Right renal pelvis (tissue), 4 donors: ENCODE measurements around the gene MAP2. TPM values are rescaled to one million over a fixed set of nuclear protein-coding genes. Genes with fewer than 3 reads are reported as not detected.

Experiments
- DNase-seq, 4 donors: peaks; one replicate each; pipeline ENCODE4 v3.0.0-alpha.2; 2013; ENCODE audit warnings: low read depth in 4 of 4, low spot score in 3 of 4, missing footprints in 1 of 4
- polyA plus RNA-seq, 4 donors: library from polyadenylated mRNA; unstranded; fragments of 120-200 nt; gene quantifications; one replicate each; pipeline ENCODE4 v1.2.1, GENCODE V29; 2013; ENCODE audit not compliant: insufficient read length in 4 of 4

Gene MAP2
- polyA plus RNA-seq, 4 donors = 28.8 to 34.6 (median 32.1) TPM

DNA sequence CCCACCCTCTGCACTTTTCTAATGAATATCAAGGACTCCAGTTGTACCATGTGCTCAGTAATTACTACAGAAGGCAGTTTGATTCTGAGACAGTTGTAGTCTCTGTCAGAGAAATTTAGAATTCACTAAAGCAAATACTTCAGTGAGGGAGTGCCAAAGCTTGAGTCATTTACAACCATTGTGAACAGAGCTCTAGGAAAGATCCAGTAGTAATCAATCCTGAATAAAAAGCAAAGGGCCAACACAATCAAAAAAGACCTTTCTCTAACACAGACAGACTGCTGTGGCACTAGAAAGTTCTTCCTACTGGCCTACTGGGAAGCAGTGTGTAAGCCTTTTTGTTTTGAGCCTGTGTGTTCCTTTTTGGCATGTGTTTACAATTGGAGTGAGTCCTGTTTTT, 212.2 kb downstream of the MAP2 start:
- no peak for DNase-seq

DNA sequence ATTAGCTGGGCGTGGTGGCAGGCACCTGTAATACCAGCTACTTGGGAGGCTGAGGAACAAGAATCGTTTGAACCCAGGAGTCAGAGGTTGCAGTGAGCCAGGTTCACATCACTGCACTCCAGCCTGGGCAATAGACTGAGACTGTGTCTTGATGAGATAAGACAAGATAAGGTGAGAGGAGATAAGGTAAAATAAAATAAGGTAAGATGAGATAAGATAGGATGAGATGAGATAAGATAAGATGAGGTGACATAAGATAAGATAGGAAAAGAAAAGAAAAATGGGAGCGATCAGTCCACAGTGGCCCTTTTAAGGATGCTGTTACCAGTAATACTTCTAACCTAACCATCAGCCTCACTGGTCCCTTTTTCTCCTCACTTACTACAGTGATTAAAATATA, 213.4 kb downstream of the MAP2 start:
- no peak for DNase-seq

DNA sequence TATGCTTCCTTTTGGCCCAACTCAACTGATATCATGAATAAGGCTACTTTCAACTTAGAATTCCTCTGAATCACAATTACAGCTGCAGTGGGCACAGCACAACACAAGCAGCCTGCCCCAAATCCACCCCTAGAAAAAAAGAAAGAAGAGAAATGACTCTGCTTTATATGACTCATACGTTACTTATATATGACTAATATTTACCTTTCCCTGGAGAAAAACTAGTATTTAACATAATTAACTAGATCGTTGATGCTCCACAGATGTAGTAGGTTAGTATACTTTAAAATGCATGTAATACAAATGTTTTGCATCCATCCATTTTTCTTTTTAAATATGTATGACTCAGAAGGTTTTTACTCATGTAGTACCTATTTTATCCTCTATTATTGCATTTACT, 214.5 kb downstream of the MAP2 start:
- no peak for DNase-seq

DNA sequence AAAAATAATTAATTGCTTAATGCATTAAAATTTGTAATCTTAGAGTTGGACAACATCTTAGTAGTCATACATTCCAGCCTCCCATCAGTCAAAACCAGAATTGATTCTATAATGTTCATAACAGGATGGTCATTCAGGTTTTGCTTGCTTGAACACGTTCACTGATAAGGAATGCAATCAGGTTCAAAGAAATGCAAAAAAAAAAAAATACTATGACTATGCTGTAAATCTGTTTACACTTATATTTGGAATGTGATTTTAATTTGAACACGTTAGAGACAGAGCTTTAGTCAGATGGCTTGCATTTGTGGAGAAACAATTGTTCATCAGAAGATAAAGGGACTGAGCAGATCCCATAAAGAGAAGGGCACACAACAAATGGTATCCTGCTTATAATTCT, 216.5 kb downstream of the MAP2 start:
- DNase-seq = no peak

DNA sequence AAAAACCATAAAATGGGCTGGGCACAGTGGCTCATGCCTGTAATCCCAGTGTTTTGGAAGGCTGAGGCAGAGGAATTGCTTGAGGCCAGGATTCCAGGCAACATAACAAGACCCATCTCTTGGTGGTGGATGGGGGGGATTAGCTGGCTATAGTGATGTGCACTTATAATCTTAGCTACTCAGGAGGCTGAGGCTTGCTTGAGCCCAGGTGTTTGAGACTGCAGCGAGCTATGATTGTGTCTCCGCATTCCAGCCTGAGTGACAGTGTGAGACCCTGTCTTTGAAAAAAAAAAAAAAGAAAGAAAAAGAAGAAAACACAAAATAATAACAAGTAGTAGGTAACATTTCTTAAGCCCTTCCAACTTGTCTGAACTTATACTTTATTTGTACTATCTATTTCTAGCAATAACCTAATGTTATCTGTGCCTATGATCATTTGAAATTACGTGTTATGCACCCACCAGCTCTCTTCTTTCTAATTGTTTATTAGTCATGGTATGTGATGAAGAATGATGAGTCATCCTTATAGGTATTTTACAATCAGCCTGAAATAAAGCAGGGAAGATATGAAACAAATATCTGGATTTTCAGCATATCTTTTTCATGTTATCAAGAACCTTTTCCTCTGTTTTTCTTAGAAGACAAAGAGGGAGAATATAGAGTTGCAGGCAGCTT, 218.4 kb downstream of the MAP2 start:
- DNase-seq = no peak

DNA sequence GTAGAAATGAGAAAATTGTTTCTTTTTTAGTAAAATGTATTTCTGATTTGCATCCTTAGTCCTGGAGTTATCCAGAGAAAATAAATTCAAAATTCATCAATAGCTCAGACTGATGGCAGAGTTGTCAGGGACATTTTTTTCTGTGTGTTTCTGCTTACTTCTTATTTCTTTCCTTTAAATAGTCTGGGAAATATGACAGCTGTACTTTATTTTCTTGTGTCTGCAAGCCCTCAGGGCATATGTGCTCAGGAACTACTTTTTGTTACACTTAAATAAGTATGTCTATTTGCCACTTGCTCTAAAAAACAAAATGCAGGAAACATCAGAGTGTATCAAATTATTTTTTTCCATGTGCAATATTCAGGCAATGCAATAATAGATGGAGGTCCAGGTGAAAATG, 221.0 kb downstream of the MAP2 start:
- no peak for DNase-seq

DNA sequence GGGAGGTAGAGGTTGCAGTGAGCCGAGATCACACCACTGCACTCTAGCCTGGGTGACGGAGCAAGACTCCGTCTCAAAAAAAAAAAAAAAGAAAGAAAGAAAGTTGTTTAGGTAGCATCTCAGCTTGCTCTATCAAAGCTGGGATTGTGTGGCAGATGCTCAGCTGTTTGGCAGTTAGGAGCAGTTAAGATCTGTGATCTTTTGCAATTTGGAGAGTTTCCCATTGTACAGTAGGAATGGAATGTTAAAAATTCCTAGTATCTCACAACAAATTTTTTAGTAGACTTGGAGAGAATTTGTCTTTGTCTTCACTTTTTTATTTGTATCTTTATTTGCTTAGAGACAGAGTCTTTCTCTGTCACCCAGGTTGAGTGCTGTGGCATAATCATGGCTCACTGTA, 224.9 kb downstream of the MAP2 start:
- DNase-seq = no peak

DNA sequence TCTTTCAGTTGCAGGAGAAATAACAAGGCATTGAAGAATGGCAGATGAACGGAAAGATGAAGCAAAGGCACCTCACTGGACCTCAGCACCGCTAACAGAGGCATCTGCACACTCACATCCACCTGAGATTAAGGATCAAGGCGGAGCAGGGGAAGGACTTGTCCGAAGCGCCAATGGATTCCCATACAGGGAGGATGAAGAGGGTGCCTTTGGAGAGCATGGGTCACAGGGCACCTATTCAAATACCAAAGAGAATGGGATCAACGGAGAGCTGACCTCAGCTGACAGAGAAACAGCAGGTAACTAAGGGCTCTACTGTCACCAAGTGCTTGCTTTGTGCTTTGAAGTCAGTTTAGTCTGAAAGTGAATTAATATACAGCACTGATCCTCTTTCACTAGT, 229.3 kb downstream of the MAP2 start:
- DNase-seq = no peak

DNA sequence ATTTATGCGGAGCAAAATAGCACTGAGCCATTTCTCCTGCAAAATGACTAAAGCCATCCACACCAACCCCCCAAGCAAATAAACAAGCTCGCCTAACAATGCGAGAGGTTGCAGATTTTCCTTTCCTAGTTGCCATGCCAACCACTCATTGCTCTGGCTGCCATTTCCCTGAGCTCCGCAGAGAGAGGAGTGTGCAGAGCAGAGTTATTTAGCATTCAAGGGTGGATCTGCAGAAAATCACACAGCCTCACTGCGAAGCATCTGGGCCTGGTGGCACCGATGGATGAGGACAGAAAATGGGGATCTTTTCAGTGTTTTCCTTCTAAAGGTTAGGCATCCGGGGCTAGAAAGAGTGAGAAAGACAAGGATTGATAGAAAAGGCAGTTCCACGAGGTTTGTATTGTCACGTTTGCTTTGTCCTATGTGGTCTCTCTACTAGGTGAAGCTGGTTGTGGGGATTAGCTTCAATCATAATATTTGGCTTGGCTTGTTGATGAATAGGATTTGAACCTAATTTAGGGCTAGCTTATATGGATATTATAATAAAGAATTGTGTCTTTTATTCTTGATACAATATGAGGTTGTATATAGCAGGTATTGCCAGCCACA, 237.5 kb downstream of the MAP2 start:
- no peak for DNase-seq

DNA sequence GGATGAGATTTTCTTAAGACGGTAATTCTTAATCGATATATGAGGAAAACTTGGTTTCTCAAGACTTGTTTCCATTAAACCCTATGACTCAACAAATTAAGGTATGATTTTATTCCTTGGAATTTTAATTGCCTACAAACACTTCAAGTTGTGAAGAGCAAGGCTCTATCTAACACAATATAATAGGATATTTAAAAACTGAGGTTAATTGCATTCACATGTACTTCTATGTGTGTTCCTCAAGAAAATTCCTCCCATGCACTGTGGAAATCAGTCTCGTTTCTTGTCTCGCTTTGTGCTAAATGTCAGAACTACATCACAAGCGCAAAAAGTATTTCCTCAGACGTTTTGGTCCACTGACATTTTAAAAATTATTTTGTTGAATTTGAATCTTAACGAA, 238.2 kb downstream of the MAP2 start:
- no peak for DNase-seq

DNA sequence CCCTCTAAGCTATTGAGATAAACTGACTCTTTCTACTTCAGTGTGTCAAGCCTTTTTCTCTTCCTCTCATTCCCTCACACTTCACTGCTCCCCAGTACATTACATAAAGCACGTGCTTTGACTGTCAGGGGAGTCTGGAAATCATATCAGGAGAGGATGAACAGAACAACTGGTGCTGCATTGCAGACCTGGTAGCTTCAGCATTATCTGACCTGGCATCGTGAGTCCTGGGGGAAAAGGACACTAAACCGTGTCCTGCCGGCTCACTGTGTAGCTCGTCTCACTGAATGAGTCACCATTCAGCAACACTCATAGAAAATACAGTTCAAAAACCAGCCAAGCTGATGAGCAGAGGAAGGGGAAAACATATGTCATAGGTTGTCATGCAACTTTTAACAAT, 239.3 kb downstream of the MAP2 start:
- DNase-seq = no peak

DNA sequence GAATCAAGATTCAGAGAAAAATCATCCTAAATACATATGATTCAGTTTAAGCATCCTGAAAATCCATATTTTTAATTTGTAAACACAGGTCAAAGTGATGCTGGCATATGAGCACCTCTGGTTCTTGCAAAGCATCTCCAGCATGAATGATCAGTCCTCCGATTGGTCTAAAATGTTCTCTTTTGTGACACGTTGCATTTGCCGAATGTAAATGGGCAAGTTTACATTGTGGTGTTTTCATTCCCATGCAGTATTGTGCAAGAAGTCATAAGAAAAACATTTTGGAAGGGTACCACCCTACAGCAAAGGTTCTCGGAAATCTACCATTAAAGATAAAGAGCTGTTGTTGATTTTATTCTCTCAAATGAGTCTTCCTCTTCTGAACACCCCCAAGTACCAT, 239.8 kb downstream of the MAP2 start:
- no peak for DNase-seq

DNA sequence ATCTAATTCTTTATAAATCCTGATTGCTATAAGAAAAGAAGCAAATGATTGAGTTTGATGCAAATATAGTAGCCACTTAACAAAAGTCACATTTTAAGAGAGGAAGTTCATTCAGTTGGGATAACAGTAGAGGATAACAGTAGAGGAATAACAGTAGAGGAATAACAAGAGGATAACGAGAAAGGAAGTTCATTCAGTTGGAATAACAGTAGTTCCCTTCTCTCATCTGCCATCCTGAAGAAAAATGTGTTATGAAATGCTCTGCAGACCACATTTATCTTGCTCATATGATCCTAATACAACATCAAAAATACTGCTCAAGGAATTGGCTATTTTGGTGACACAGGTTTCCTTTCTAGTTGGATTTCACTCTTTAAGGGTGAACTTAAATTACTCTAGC, 242.4 kb downstream of the MAP2 start:
- DNase-seq = no peak

DNA sequence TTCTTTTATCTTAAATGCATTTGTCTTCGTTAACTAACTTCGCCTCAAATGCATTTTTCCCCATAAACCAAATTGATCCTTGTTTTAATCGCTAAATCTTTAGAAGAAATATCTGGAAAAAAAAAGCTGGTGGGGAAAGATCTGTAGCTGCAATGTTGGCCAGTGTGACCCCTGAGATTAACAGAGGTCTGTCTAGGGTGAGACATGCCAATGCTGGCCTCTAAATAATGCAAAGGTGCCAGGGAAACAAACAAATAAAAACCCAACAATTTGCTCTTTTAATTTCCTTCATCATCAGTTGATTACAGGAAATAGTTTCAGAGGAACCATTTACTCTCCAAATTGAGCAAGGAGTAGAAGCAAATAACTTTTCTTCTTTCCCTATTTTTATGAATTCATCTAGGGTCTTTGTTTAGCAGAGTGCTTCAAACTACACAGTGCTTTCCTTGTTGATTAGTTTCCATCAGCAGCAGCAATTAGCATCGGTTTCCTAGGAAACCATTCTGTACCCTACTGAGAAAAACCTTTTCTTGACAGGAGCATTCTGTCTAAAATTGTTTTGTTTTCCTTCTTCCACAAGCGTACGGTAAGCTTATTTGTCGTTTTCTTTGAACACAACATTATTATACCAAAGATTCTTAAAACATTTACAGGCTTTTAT, 247.3 kb downstream of the MAP2 start:
- no peak for DNase-seq

DNA sequence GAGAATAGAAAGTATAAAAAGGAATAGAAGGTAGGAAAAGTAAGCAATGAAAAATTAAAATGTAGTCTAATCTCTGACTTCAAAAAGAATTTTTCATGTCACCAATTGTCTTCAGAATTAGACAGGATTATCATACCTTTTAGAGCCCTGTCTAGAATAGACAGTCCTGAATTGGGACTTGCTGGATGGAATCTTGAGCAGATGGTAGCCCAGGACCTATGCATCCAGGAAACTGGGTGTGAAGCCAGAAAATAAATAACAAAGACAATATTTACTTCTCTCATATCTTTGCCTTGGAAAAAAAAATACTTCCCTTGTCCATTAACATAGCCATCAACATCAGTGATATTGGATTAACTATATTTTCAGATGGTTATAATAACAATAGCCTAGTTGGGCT, 250.0 kb downstream of the MAP2 start:
- no peak for DNase-seq

DNA sequence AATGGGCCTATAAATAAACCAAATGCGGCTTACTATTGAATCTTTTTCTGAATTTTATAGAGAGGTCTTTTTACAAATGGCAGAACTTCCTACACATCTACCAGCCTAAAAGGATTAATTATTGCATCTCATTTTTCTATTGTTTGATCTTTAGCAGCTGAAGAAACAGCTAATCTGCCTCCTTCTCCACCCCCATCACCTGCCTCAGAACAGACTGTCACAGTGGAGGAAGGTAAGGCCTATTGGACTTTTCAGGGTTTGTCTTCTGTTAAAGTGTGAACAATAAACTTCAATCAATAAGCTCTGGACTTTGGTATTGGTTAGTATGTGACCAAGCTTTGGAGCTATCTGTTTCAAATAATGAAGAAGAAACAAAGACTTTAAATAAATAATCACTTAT, 256.7 kb downstream of the MAP2 start:
- no peak for DNase-seq

DNA sequence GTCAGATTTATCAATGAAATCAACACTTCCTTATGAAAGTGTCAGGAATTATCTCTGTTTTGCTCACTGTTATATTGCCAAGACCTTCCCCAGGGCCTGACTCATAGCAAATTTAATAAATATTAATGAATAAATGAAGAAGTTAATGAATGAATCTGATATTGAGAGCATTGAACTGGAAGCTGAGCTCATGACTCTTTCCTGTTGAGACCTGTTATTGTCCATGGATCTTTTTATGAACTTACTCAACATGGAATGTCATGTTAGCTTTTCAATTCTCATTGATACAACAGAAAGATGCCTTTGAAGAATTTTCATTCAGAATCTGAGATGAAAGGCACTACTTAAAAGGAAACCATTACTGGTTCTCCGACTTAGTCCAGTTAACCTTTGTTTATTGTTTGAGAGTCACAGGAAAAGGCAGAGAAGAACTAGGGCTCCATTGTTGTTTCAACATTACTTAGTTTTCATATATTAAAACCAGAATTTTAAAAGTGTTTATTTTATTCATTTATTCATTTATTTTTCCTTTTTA, 257.4 kb downstream of the MAP2 start:
- DNase-seq = no peak

DNA sequence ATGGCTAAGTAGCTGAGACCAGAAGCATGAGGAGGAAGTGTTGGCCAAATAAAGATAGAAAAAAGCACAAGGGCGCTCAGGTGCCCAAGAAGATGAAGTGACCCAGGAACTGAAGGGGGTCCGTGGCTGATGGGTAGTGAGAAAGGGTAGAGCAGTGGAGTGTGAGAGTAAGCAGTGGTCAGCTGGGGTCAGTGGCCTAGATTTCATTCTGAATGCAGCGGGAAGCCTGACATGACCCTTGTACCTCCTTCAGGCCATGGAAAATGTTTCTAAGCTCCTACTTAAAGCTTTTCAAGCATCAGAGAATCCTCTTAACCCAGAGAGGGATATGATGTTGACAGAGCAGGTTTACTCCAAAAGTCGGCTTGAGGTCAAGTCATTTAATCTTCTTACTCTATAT, 258.8 kb downstream of the MAP2 start:
- DNase-seq = no peak

DNA sequence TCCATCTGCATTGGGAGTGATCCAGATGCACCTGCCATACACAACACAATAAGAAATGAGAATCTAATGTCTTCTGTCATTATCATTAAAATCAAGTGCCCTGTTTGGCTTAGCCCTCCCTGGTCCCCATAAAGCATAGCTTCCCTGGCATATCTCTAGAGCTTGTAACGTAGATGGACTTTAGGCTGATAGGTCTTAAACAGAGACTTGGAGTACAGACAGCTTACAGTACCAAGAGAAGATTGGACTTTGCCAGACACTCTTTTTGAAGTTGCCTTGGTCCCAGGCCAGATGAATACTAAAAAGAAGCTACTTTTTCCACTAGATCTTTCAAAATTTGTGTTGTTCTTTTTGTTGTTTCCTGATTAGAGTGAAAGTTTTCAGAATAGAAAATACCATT, 261.5 kb downstream of the MAP2 start:
- DNase-seq = no peak

DNA sequence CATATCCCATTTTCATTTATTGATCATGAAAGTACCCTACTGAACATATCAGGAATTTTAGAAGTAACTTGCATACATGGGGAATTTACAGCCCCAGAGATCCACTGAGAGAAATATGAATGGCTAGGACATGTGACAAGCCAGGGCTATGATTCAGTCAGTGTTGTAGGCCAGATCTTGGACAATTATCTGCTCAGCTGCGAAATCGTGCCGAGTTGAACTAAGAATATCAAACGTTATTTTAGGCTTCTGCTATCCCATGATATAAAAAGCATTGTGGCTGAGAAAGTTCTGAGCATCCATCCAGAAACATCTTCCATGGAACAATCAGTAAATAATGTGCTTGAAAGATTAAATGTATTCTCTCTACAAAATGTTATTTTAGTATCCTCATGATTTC, 262.1 kb downstream of the MAP2 start:
- no peak for DNase-seq

DNA sequence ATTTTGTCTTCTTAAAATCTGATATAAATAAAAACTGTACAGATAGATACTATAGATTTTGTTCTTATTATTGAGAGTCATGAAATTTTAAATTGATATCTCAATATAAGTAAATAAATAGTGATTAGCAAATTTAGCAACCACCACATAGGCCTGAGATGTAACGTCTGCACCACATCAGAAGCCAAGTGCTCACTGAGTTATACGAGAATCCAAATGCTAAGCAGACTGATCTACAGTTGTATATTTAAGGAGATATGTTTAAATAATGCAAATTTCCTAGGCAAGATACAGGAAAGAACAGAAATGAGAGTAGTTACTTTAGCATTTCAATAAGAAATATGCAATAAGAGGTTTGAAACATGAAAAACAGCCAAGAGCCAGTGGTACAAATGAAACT, 262.6 kb downstream of the MAP2 start:
- no peak for DNase-seq

DNA sequence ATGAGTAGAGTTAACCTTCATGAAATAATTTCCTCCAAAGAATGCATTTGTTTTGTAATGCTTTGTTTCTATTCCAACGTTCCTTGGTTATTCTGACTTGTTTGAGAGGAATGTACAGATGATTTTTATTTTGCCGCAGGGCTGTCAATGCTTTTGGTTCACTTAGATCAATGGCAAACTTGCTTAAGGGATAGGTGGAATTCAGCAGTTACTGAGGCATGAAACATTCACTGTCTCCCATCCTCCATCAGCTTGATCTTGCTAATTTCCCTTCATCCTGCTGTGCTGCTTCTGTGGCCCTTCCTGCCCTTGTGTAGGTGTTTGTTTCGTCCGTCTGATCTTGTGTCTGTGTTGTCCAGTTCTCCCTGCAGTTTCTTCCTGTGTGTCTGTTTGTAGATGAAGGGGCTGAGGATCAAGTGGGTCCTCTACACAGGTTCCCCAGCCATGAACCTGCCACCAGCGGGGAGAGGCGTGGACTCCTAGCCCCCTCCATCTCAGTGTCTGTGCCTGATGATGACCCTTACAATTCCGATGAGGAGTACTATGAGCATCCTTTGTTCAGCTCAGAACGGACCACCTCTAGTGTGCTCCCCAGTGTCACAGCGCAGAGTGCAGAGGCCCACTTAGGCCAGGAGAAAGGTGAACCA, 263.6 kb downstream of the MAP2 start:
- no peak for DNase-seq
